Endodermal cell (in vitro differentiated cells): Measurements from ENCODE around the gene POFUT1. TPM values are rescaled to one million over a fixed set of nuclear protein-coding genes. Genes with fewer than 3 reads are reported as not detected.

Experiments used
- DNase-seq: peaks from one replicate; pipeline ENCODE4 v3.0.0-alpha.2; 2017
- H3K27ac ChIP-seq: 2 replicates; pipeline ENCODE4 v1.5.1; 2013; ENCODE audit warnings: mild to moderate bottlenecking, low read depth, low read length, moderate library complexity
- H3K27me3 ChIP-seq: 2 replicates; pipeline ENCODE4 v1.6.1; 2013; ENCODE audit warnings: mild to moderate bottlenecking, low read length, moderate library complexity; ENCODE audit not compliant: insufficient read depth, control insufficient read depth, poor library complexity, severe bottlenecking
- H3K36me3 ChIP-seq: 2 replicates; pipeline ENCODE4 v1.7.0; 2013; ENCODE audit warnings: mild to moderate bottlenecking, low read length, moderate library complexity; ENCODE audit not compliant: control insufficient read depth, insufficient read depth
- H3K4me1 ChIP-seq: one replicate; pipeline ENCODE4 v1.7.0; 2013; ENCODE audit warnings: low read length; ENCODE audit not compliant: control insufficient read depth, insufficient read depth
- H3K4me3 ChIP-seq: 2 replicates; pipeline ENCODE4 v1.5.1; 2013; ENCODE audit warnings: mild to moderate bottlenecking, low read length, moderate library complexity
- H3K9ac ChIP-seq: 2 replicates; pipeline ENCODE4 v1.6.1; 2013; ENCODE audit warnings: mild to moderate bottlenecking, low read length, moderate library complexity; ENCODE audit not compliant: poor library complexity, severe bottlenecking; ENCODE audit errors: extremely low read depth
- H3K9me3 ChIP-seq: 2 replicates; pipeline ENCODE4 v1.6.1; 2013; ENCODE audit warnings: mild to moderate bottlenecking, low read length, moderate library complexity; ENCODE audit not compliant: control insufficient read depth
- H3K27ac Mint-ChIP-seq: 2 replicates; pipeline ENCODE4 v1.8.0; 2020; ENCODE audit warnings: mixed read lengths
- H3K27me3 Mint-ChIP-seq: 2 replicates; pipeline ENCODE4 v1.8.0; 2021; ENCODE audit warnings: mild to moderate bottlenecking, mixed read lengths; ENCODE audit not compliant: insufficient read depth
- H3K36me3 Mint-ChIP-seq: 2 replicates; pipeline ENCODE4 v1.8.0; 2020; ENCODE audit warnings: low read depth, mixed read lengths
- H3K4me1 Mint-ChIP-seq: 2 replicates; pipeline ENCODE4 v1.8.0; 2020; ENCODE audit warnings: mixed read lengths
- H3K4me3 Mint-ChIP-seq: 2 replicates; pipeline ENCODE4 v1.8.0; 2020; ENCODE audit warnings: mild to moderate bottlenecking, moderate library complexity, mixed read lengths
- H3K9me3 Mint-ChIP-seq: 2 replicates; pipeline ENCODE4 v1.8.0; 2020; ENCODE audit warnings: mild to moderate bottlenecking, mixed read lengths
- CTCF ChIP-seq: fragments of 200-600 bp; sonication (generic); conservative IDR thresholded peaks from 2 replicates; pipeline ENCODE4 v1.5.0; 2021; ENCODE audit warnings: antibody characterized with exemption, mild to moderate bottlenecking
- whole genome bisulfite sequencing, 2 experiments: methylation state at CpG; one replicate each; pipeline versions ENCODE4 v1.1.5 to v1.1.7; 2013; ENCODE audit warnings: missing lambda C conversion rate in 2 of 2, mixed read lengths in 1 of 2; ENCODE audit not compliant: insufficient coverage in 1 of 2, insufficient read length in 1 of 2; 5-methylcytosine and 5-hydroxymethylcytosine counted together
- total RNA-seq, 2 donors: library from RNA; stranded (reverse); fragmentation: NEBNext Ultra II Directional in 1 of 2; extraction: Animal tissue kit (Norgen Biotek cat#: 25700) in 1 of 2; gene quantifications; 2 replicates in 1 of 2; 3 replicates in 1 of 2; pipeline ENCODE4 v1.2.1, GENCODE V29; 2021

Gene POFUT1
- total RNA-seq, 2 donors from 2014 or later: 43.9 to 44.8 TPM

- WGBS, 2 experiments: 77 to 94% methylated on average over 2 of the region's 2 CpGs
- Histone ChIP-seq H3K4me3 (no peak overlapping the region), H3K36me3 (no peaks in the 10 kb centered on the region), H3K9ac (no peak overlapping the region), H3K4me1 (no peaks in the 10 kb centered on the region), H3K27me3 (no peaks in the 10 kb centered on the region), H3K9me3 (no peaks in the 10 kb centered on the region), H3K27ac (no peak overlapping the region)
- no peak for TF ChIP-seq CTCF
- no peak for DNase-seq
- H3K36me3 Mint-ChIP-seq: peaks cover 6% of the 10 kb centered on the region
- H3K4me3 Mint-ChIP-seq: no peak overlapping the region
- no peaks in the 10 kb centered on the region for H3K4me1 Mint-ChIP-seq
- H3K9me3 Mint-ChIP-seq: peaks cover 14% of the 10 kb centered on the region
- peaks cover 2% of the 10 kb centered on the region for H3K27me3 Mint-ChIP-seq
- no peak overlapping the region for H3K27ac Mint-ChIP-seq
These were observed 28.2 kb upstream of the POFUT1 start for GRCh38 chr20:32179515-32179914.

- Mint-ChIP-seq H3K36me3 (peaks cover 6% of the 10 kb centered on the region), H3K4me3 (no peak overlapping the region), H3K27me3 (peaks cover 2% of the 10 kb centered on the region), H3K27ac (no peak overlapping the region), H3K9me3 (peaks cover 10% of the 10 kb centered on the region), H3K4me1 (no peaks in the 10 kb centered on the region)
- Histone ChIP-seq H3K9ac (no peak overlapping the region), H3K4me1 (no peaks in the 10 kb centered on the region), H3K4me3 (no peak overlapping the region), H3K27me3 (no peaks in the 10 kb centered on the region), H3K36me3 (no peaks in the 10 kb centered on the region), H3K27ac (no peak overlapping the region), H3K9me3 (no peaks in the 10 kb centered on the region)
- TF ChIP-seq CTCF: no peak
- peak; percentile 20 for DNase-seq
- 92 to 93% methylated on average over 4 of the region's 4 CpGs for WGBS, 2 experiments
These were observed 27.7 kb upstream of the POFUT1 start for GRCh38 chr20:32179934-32180333.

- no peaks in the 10 kb centered on the region for H3K27me3 ChIP-seq
- Mint-ChIP-seq H3K27me3 (peaks cover 2% of the 10 kb centered on the region), H3K36me3 (peaks cover 8% of the 10 kb centered on the region), H3K9me3 (peaks cover 7% of the 10 kb centered on the region), H3K27ac (no peak overlapping the region), H3K4me1 (no peaks in the 10 kb centered on the region), H3K4me3 (no peak overlapping the region)
- no peak overlapping the region for H3K4me3 ChIP-seq
- 100% methylated on average over 2 of the region's 2 CpGs for WGBS, 2 experiments
- H3K36me3 ChIP-seq: no peaks in the 10 kb centered on the region
- no peak for TF ChIP-seq CTCF
- H3K27ac ChIP-seq: no peak overlapping the region
- H3K9me3 ChIP-seq: no peaks in the 10 kb centered on the region
- no peak for DNase-seq
- H3K4me1 ChIP-seq: no peaks in the 10 kb centered on the region
- no peak overlapping the region for H3K9ac ChIP-seq
These were observed 26.1 kb upstream of the POFUT1 start for GRCh38 chr20:32181606-32182005.
